HepG2 (cell line): ENCODE data around the gene CERS6. TPM values are rescaled to one million over a fixed set of nuclear protein-coding genes. Genes with fewer than 3 reads are reported as not detected.

ENCODE experiments used
- ADNP ChIP-seq: sonication (generic); formaldehyde crosslinking; IDR thresholded peaks from 2 replicates; pipeline ENCODE4 v1.4.0; 2020; ENCODE audit warnings: missing genetic modification reagents
- CCAR2 ChIP-seq: fragments of 200-400 bp; formaldehyde crosslinking; optimal IDR thresholded peaks from 2 replicates; pipeline ENCODE3; 2018; ENCODE audit warnings: low read depth, mild to moderate bottlenecking, low read length, moderate library complexity
- DPF2 ChIP-seq: sonication (generic); formaldehyde crosslinking; IDR thresholded peaks from 2 replicates; pipeline ENCODE4 v1.4.0; 2020; ENCODE audit warnings: mild to moderate bottlenecking, low read depth, missing genetic modification reagents, borderline replicate concordance
- FOXO1 ChIP-seq: sonication (generic); formaldehyde crosslinking; IDR thresholded peaks from 2 replicates; pipeline ENCODE4 v1.4.0; 2020; ENCODE audit warnings: missing genetic modification reagents
- HNRNPK ChIP-seq: fragments of 200-400 bp; formaldehyde crosslinking; IDR thresholded peaks from 2 replicates; pipeline ENCODE4 v1.6.1; 2018; ENCODE audit warnings: low read length, low read depth, moderate library complexity, mild to moderate bottlenecking; ENCODE audit not compliant: poor library complexity, severe bottlenecking
- HNRNPL ChIP-seq: fragments of 200-400 bp; formaldehyde crosslinking; IDR thresholded peaks from 2 replicates; pipeline ENCODE4 v1.6.1; 2017; ENCODE audit warnings: mild to moderate bottlenecking, low read depth, low read length
- JDP2 ChIP-seq: sonication (generic); formaldehyde crosslinking; IDR thresholded peaks from 2 replicates; pipeline ENCODE4 v1.8.1; 2022; ENCODE audit warnings: missing genetic modification reagents, borderline replicate concordance
- KDM1A ChIP-seq: IDR thresholded peaks from 2 replicates; pipeline ENCODE4 v1.6.1; 2016; ENCODE audit warnings: missing compliant biosample characterization
- KLF9 ChIP-seq: IDR thresholded peaks from 2 replicates; pipeline ENCODE4 v1.6.1; 2016; ENCODE audit warnings: low read depth
- MEF2D ChIP-seq: sonication (generic); formaldehyde crosslinking; IDR thresholded peaks from 2 replicates; pipeline ENCODE4 v1.5.1; 2020; ENCODE audit warnings: mild to moderate bottlenecking, missing genetic modification reagents
- ONECUT2 ChIP-seq: sonication (generic); formaldehyde crosslinking; IDR thresholded peaks from 2 replicates; pipeline ENCODE4 v1.4.0; 2020; ENCODE audit warnings: missing genetic modification reagents
- PITX1 ChIP-seq: sonication (generic); formaldehyde crosslinking; IDR thresholded peaks from 2 replicates; pipeline ENCODE4 v1.5.1; 2020; ENCODE audit warnings: mild to moderate bottlenecking, missing genetic modification reagents
- POGZ ChIP-seq: sonication (generic); formaldehyde crosslinking; IDR thresholded peaks from 2 replicates; pipeline ENCODE4 v1.4.0; 2020; ENCODE audit warnings: mild to moderate bottlenecking, missing genetic modification reagents
- ZNF441 ChIP-seq: sonication (generic); formaldehyde crosslinking; IDR thresholded peaks from 2 replicates; pipeline ENCODE4 v1.7.0; 2021; ENCODE audit warnings: missing genetic modification reagents, borderline replicate concordance
- ZNF557 ChIP-seq: sonication (generic); formaldehyde crosslinking; IDR thresholded peaks from 2 replicates; pipeline ENCODE4 v1.4.0; 2020; ENCODE audit warnings: missing genetic modification reagents
- ZNF761 ChIP-seq: sonication (generic); formaldehyde crosslinking; conservative IDR thresholded peaks from 2 replicates; pipeline ENCODE4 v1.4.0; 2020; ENCODE audit warnings: mild to moderate bottlenecking, missing genetic modification reagents
- ZSCAN25 ChIP-seq: sonication (generic); formaldehyde crosslinking; IDR thresholded peaks from 2 replicates; pipeline ENCODE4 v1.8.0; 2022; ENCODE audit warnings: mild to moderate bottlenecking, missing genetic modification reagents
- polyA plus RNA-seq, 8 experiments: library from polyadenylated mRNA; depleted of rRNA in 3 of 8; stranded (reverse) in 7 of 8; unstranded in 1 of 8; fragments of >200 nt; fragmentation: Illumina TruSeq in 4 of 8; extraction: Trizol in 4 of 8; gene quantifications; 2 replicates each; pipeline versions ENCODE4 v1.2.1 to v1.2.3, GENCODE V29; 2011 to 2016; ENCODE audit warnings: low read depth in 4 of 8, missing spikeins in 1 of 8, mixed read lengths in 1 of 8; ENCODE audit not compliant: insufficient read depth in 1 of 8
- total RNA-seq, 5 experiments: library from RNA; depleted of rRNA; stranded (reverse); fragments of >200 nt; fragmentation: Illumina TruSeq; extraction: Trizol; gene quantifications; 2 replicates each; pipeline ENCODE4 v1.2.3, GENCODE V29; 2016; ENCODE audit warnings: low read depth in 1 of 5
- TF ChIP-seq, protein P1 (sequence below): sonication (generic); formaldehyde crosslinking; IDR thresholded peaks from 2 replicates; pipeline ENCODE4 v1.5.1; 2020; ENCODE audit warnings: missing genetic modification reagents, mild to moderate bottlenecking, borderline replicate concordance
- TF ChIP-seq, protein P2 (sequence below), 2 experiments: sonication (generic) in 1 of 2; formaldehyde crosslinking in 1 of 2; IDR thresholded peaks; 2 replicates each; pipeline versions ENCODE4 v1.6.1 to v1.9.0; 2014 to 2022; ENCODE audit warnings: antibody characterized with exemption in 1 of 2, borderline replicate concordance in 1 of 2, inconsistent platforms in 1 of 2, low read depth in 1 of 2, missing genetic modification reagents in 1 of 2
- TF ChIP-seq, protein P3 (sequence below): sonication (generic); formaldehyde crosslinking; IDR thresholded peaks from 2 replicates; pipeline ENCODE4 v1.4.0; 2020; ENCODE audit warnings: missing genetic modification reagents
- TF ChIP-seq, protein P4 (sequence below): sonication (generic); formaldehyde crosslinking; IDR thresholded peaks from 2 replicates; pipeline ENCODE4 v1.4.0; 2020; ENCODE audit warnings: mild to moderate bottlenecking, low read depth, missing genetic modification reagents

Gene CERS6
- total and polyA plus RNA-seq, 2 of the 13 experiments (the other 11 are each of a cell fraction or from before 2014, with no cell fraction given), result 10.1 to 20.3 TPM

DNA sequence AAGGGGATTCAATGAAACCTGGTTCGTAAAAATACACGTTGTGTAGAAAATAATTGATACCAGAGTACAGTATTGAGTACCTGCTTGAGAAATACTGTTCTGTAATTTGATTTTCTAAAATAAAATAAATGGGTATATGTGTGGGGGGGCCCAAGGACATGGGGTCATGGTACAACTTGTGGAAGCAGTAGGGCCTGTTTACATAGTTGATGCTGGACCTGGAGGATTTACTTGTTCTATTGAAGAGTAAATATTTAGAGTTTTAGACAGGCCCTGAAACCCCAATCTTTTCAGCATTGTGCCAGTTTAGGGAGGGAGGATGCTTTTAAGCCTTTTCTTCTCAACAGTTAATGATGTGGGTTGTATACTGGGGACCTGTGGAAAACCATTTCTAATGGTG, 11.7 kb downstream of the CERS6 start (continued):
- TF ChIP-seq, protein P1, sequence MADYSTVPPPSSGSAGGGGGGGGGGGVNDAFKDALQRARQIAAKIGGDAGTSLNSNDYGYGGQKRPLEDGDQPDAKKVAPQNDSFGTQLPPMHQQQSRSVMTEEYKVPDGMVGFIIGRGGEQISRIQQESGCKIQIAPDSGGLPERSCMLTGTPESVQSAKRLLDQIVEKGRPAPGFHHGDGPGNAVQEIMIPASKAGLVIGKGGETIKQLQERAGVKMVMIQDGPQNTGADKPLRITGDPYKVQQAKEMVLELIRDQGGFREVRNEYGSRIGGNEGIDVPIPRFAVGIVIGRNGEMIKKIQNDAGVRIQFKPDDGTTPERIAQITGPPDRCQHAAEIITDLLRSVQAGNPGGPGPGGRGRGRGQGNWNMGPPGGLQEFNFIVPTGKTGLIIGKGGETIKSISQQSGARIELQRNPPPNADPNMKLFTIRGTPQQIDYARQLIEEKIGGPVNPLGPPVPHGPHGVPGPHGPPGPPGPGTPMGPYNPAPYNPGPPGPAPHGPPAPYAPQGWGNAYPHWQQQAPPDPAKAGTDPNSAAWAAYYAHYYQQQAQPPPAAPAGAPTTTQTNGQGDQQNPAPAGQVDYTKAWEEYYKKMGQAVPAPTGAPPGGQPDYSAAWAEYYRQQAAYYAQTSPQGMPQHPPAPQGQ, result no peak
- TF ChIP-seq PITX1 (CRISPR knock-in tag), result peak; percentile 71
- TF ChIP-seq ZNF761 (CRISPR knock-in tag), result no peak
- peak; percentile 34; the same call in 1 of the 2 replicates for TF ChIP-seq POGZ (CRISPR knock-in tag)
- TF ChIP-seq KLF9 (CRISPR knock-in tag), result no peak
- TF ChIP-seq KDM1A (CRISPR knock-in tag), result no peak
- TF ChIP-seq, protein P2, sequence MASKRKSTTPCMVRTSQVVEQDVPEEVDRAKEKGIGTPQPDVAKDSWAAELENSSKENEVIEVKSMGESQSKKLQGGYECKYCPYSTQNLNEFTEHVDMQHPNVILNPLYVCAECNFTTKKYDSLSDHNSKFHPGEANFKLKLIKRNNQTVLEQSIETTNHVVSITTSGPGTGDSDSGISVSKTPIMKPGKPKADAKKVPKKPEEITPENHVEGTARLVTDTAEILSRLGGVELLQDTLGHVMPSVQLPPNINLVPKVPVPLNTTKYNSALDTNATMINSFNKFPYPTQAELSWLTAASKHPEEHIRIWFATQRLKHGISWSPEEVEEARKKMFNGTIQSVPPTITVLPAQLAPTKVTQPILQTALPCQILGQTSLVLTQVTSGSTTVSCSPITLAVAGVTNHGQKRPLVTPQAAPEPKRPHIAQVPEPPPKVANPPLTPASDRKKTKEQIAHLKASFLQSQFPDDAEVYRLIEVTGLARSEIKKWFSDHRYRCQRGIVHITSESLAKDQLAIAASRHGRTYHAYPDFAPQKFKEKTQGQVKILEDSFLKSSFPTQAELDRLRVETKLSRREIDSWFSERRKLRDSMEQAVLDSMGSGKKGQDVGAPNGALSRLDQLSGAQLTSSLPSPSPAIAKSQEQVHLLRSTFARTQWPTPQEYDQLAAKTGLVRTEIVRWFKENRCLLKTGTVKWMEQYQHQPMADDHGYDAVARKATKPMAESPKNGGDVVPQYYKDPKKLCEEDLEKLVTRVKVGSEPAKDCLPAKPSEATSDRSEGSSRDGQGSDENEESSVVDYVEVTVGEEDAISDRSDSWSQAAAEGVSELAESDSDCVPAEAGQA (IDR thresholded peaks at IDR 0.05; ENCODE audit: low read depth), result no peak
- TF ChIP-seq, protein P2 (CRISPR knock-in tag; IDR thresholded peaks at IDR 0.05; ENCODE audit: borderline replicate concordance), result no peak
- no peak for TF ChIP-seq JDP2 (CRISPR knock-in tag)
- TF ChIP-seq, protein P3, sequence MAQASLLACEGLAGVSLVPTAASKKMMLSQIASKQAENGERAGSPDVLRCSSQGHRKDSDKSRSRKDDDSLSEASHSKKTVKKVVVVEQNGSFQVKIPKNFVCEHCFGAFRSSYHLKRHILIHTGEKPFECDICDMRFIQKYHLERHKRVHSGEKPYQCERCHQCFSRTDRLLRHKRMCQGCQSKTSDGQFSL (CRISPR knock-in tag), result 0 out of 2 replicates have a peak, but pooled peaks have one; percentile 68
- no peak for TF ChIP-seq ONECUT2 (CRISPR knock-in tag)
- no peak for TF ChIP-seq ZNF441
- TF ChIP-seq CCAR2, result no peak
- TF ChIP-seq, protein P4, sequence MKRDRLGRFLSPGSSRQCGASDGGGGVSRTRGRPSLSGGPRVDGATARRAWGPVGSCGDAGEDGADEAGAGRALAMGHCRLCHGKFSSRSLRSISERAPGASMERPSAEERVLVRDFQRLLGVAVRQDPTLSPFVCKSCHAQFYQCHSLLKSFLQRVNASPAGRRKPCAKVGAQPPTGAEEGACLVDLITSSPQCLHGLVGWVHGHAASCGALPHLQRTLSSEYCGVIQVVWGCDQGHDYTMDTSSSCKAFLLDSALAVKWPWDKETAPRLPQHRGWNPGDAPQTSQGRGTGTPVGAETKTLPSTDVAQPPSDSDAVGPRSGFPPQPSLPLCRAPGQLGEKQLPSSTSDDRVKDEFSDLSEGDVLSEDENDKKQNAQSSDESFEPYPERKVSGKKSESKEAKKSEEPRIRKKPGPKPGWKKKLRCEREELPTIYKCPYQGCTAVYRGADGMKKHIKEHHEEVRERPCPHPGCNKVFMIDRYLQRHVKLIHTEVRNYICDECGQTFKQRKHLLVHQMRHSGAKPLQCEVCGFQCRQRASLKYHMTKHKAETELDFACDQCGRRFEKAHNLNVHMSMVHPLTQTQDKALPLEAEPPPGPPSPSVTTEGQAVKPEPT (CRISPR knock-in tag), result no peak
- no peak for TF ChIP-seq ZNF557 (CRISPR knock-in tag)
- TF ChIP-seq ADNP, result no peak
- TF ChIP-seq DPF2 (CRISPR knock-in tag), result peak; percentile 58
- TF ChIP-seq HNRNPK, result no peak
- TF ChIP-seq FOXO1 (CRISPR knock-in tag), result peak; percentile 32; the same call in 1 of the 2 replicates
- TF ChIP-seq HNRNPL, result no peak
- no peak for TF ChIP-seq ZSCAN25 (CRISPR knock-in tag)
- peak; percentile 36; the same call in 1 of the 2 replicates for TF ChIP-seq MEF2D
